Endothelial cell of umbilical vein (primary cell): ENCODE data around the gene CTBP2.

Source experiments
- CTCF ChIP-seq, 2 donors: IDR thresholded peaks; 1 replicate in 1 of 2; 2 replicates in 1 of 2; pipeline ENCODE4 v1.5.1; 2011; ENCODE audit warnings: low read length in 2 of 2, mild to moderate bottlenecking in 2 of 2, moderate library complexity in 2 of 2, control low read depth in 1 of 2, inconsistent platforms in 1 of 2, low read depth in 1 of 2; ENCODE audit not compliant: insufficient read depth in 1 of 2; ENCODE audit errors: extremely low read depth in 1 of 2
- EZH2 ChIP-seq: IDR thresholded peaks from 2 replicates; pipeline ENCODE4 v1.6.1; 2012; ENCODE audit warnings: borderline replicate concordance, low read depth, mild to moderate bottlenecking, moderate library complexity, low read length, inconsistent platforms; ENCODE audit not compliant: severe bottlenecking
- FOS ChIP-seq: IDR thresholded peaks from 2 replicates; pipeline ENCODE4 v1.6.1; 2011; ENCODE audit warnings: mild to moderate bottlenecking, low read length, moderate library complexity, borderline replicate concordance; ENCODE audit not compliant: insufficient read depth
- POLR2A ChIP-seq: IDR thresholded peaks from 2 replicates; pipeline ENCODE4 v1.6.1; 2012; ENCODE audit warnings: low read depth, mild to moderate bottlenecking, control low read depth, low read length
- POLR2AphosphoS5 ChIP-seq: IDR thresholded peaks from 2 replicates; pipeline ENCODE4 v1.6.1; 2012; ENCODE audit warnings: low read depth, mild to moderate bottlenecking, control low read depth, low read length, moderate library complexity; ENCODE audit not compliant: insufficient read depth

- TF ChIP-seq POLR2AphosphoS5: no peak
- TF ChIP-seq CTCF (IDR thresholded peaks at IDR 0.05; ENCODE audit: extremely low read depth in 1 of 2, insufficient read depth in 1 of 2, low read depth in 1 of 2, low read length in 2 of 2): no peak
- TF ChIP-seq EZH2: no peak
- TF ChIP-seq FOS: no peak
- TF ChIP-seq POLR2A: no peak
Measured at GRCh38 chr10:124956764-124957163, 203.6 kb downstream of the CTBP2 start.
